IPS-18a (cell line): ENCODE measurements around the gene RAF1.
"Not testable (repeated sequence)": the region's sequence is repeated elsewhere in the genome, so short reads cannot be mapped to it uniquely, and the experiment has no call there.

Source experiments
- H3K27ac ChIP-seq: one replicate; pipeline ENCODE4 v1.5.1; 2013; ENCODE audit warnings: low read length
- H3K27me3 ChIP-seq: one replicate; pipeline ENCODE4 v1.6.1; 2013; ENCODE audit warnings: mild to moderate bottlenecking, low read length; ENCODE audit not compliant: control insufficient read depth, insufficient read depth
- H3K36me3 ChIP-seq: one replicate; pipeline ENCODE4 v1.6.1; 2013; ENCODE audit warnings: low read depth, low read length; ENCODE audit not compliant: control insufficient read depth
- H3K4me1 ChIP-seq: one replicate; pipeline ENCODE4 v1.6.1; 2013; ENCODE audit warnings: low read depth, low read length; ENCODE audit not compliant: control insufficient read depth
- H3K4me3 ChIP-seq: one replicate; pipeline ENCODE4 v1.5.1; 2013; ENCODE audit warnings: low read length
- H3K9ac ChIP-seq: one replicate; pipeline ENCODE4 v1.6.1; 2013; ENCODE audit warnings: mild to moderate bottlenecking, low read length, moderate library complexity
- H3K9me3 ChIP-seq: one replicate; pipeline ENCODE4 v1.6.1; 2013; ENCODE audit warnings: low read depth, low read length; ENCODE audit not compliant: control insufficient read depth

RAF1 gene

GRCh38 chr3:12630843-12631242 is 33.1 kb downstream of the RAF1 start:
- not testable (repeated sequence) for H3K36me3 ChIP-seq, H3K27me3 ChIP-seq, H3K9ac ChIP-seq, H3K9me3 ChIP-seq, H3K27ac ChIP-seq, H3K4me1 ChIP-seq, H3K4me3 ChIP-seq

DNA sequence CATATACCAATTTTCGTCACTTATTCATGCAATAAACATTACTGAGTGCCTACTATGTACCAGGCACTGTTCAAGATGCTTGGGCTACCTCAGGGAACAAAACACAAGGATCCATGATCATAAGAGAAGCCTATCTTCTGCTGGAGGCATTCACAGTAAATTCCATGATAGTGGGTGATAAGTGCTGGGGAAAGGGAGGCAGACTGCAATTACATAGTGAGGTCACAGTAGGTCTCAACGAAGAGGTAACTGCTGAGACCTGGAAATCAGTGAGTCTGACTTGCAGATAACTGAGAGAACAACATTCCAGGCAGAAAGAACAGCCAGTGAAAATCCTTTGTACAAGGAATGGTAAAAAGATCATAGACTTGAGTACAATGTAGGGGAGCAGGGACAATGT is 33.6 kb downstream of the RAF1 start:
- no peaks in the 10 kb centered on the region for H3K9me3 ChIP-seq

DNA sequence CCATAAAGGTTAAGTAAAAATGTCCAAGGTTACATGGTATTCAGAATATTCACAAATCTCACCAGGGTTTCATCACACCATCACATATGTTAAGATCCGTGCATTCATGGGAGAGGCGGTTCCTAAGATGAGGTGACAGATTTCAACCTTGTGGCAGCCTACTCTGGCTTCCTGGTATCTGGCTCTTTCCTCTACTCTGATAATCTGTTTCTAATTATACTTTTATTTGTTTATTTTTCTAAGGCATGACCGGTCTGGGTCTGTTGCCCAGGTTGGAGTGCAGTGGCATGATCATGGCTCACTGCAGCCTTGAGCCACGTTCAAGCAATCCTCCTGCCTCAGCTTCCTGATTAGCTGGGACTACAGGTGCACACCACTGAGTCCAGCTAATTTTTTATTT is 34.4 kb downstream of the RAF1 start:
- Histone ChIP-seq H3K27ac (no peak overlapping the region), H3K9ac (no peak overlapping the region), H3K4me3 (no peak overlapping the region), H3K36me3 (no peaks in the 10 kb centered on the region), H3K27me3 (no peaks in the 10 kb centered on the region), H3K9me3 (no peaks in the 10 kb centered on the region), H3K4me1 (no peaks in the 10 kb centered on the region)

More for the DNA sequence above, 33.6 kb downstream of the RAF1 start:
- Histone ChIP-seq H3K4me3 (no peak overlapping the region), H3K9ac (no peak overlapping the region), H3K27ac (no peak overlapping the region), H3K36me3 (no peaks in the 10 kb centered on the region), H3K4me1 (no peaks in the 10 kb centered on the region), H3K27me3 (no peaks in the 10 kb centered on the region)

GRCh38 chr3:12628813-12629212 is 35.1 kb downstream of the RAF1 start:
- H3K36me3 ChIP-seq = no peaks in the 10 kb centered on the region
- H3K27ac ChIP-seq = no peak overlapping the region
- no peaks in the 10 kb centered on the region for H3K9me3 ChIP-seq
- no peak overlapping the region for H3K4me3 ChIP-seq
- no peaks in the 10 kb centered on the region for H3K4me1 ChIP-seq
- H3K9ac ChIP-seq = no peak overlapping the region
- no peaks in the 10 kb centered on the region for H3K27me3 ChIP-seq

- no peaks in the 10 kb centered on the region for H3K27me3 ChIP-seq
- no peak overlapping the region for H3K27ac ChIP-seq
- no peak overlapping the region for H3K9ac ChIP-seq
- H3K36me3 ChIP-seq = no peaks in the 10 kb centered on the region
- H3K4me1 ChIP-seq = no peaks in the 10 kb centered on the region
- no peak overlapping the region for H3K4me3 ChIP-seq
- H3K9me3 ChIP-seq = no peaks in the 10 kb centered on the region
Measured at GRCh38 chr3:12627370-12627769, 36.5 kb downstream of the RAF1 start.

DNA sequence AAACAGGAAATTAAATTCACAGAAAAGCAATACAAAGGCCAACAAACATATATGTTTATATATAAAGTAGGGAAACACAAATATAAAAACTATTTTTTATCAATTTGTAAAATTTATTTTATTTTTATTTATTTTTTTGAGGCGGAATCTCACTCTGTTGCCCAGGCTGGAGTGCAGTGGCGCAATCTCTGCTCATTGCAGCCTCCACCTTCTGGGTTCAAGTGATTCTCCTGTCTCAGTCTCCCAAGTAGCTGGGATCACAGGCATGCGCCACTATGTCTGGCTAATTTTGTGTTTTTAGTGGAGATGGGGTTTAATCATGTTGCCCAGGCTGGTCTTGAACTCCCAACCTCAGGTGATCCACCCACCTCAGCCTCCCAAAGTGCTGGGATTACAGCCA is 39.0 kb downstream of the RAF1 start:
- not testable (repeated sequence) for H3K9me3 ChIP-seq, H3K9ac ChIP-seq, H3K4me3 ChIP-seq, H3K4me1 ChIP-seq, H3K36me3 ChIP-seq, H3K27ac ChIP-seq, H3K27me3 ChIP-seq

- Histone ChIP-seq H3K36me3 (no peaks in the 10 kb centered on the region), H3K27me3 (no peaks in the 10 kb centered on the region), H3K9ac (no peak overlapping the region), H3K4me1 (no peaks in the 10 kb centered on the region), H3K27ac (no peak overlapping the region), H3K4me3 (no peak overlapping the region), H3K9me3 (no peaks in the 10 kb centered on the region)
Measured at GRCh38 chr3:12624056-12624455, 39.9 kb downstream of the RAF1 start.

DNA sequence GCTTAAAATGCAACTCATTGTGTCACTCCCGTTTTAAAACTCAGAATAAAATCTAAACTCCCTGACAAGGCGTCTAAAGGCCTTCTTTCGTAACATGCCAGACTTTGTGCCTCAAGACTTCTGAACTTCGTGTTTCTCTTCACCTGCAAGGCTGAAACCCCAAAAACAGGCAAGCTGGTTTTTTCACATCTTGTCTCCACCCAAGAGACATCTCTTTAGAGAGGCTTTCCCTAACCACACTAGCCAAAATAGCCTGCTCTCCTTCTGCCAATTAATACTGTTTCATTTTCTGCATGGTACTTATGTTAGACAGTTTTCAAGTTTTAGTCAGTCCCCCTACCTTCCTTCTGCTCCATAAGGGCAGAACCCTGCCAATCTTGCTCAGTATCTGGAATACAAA is 41.6 kb downstream of the RAF1 start:
- H3K27ac ChIP-seq = no peak overlapping the region
- H3K9ac ChIP-seq = no peak overlapping the region
- no peaks in the 10 kb centered on the region for H3K27me3 ChIP-seq
- H3K4me3 ChIP-seq = no peak overlapping the region
- H3K9me3 ChIP-seq = no peaks in the 10 kb centered on the region
- no peaks in the 10 kb centered on the region for H3K4me1 ChIP-seq
- H3K36me3 ChIP-seq = peaks cover 9% of the 10 kb centered on the region

DNA sequence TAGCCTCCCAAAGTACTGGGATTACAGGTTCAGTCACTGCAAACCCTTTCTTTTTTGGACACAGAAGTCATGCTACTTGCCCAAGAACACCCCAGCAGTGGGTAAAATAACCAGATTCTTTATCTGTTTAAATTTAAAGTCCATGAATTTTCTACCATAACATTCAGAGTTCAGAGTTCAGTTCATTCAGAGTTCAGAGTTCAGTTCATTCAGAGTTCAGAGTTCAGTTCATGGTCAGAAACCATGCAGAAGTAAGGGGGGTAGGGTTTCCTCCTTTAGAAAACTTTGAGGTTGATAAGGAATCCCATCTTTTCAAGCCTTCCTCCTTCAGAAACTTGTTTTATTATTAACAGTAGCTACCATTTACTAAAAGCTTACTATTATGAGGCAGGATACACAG is 43.2 kb downstream of the RAF1 start:
- no peak overlapping the region for H3K4me3 ChIP-seq
- H3K27ac ChIP-seq = no peak overlapping the region
- no peaks in the 10 kb centered on the region for H3K9me3 ChIP-seq
- H3K4me1 ChIP-seq = no peaks in the 10 kb centered on the region
- peaks cover 22% of the 10 kb centered on the region for H3K36me3 ChIP-seq
- H3K9ac ChIP-seq = no peak overlapping the region
- no peaks in the 10 kb centered on the region for H3K27me3 ChIP-seq

DNA sequence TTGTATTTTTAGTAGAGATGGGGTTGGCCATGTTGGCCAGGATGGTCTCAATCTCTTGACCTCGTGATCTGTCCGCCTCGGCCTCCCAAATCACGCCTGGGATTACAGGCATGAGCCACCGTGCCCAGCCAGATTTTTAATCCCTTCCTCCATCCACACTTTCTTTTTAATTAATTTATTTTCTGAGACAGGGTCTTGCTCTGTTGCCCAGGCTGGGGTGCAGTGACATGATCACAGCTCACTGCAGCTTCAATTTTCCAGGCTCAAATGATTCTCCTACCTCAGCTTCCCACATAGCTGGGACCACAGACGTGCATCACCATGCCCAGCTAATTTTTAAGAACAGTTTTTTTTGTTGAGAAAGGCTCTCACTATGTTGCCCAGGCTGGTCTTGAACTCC is 43.6 kb downstream of the RAF1 start:
- Histone ChIP-seq H3K9me3 (no peaks in the 10 kb centered on the region), H3K4me1 (no peaks in the 10 kb centered on the region), H3K9ac (no peak overlapping the region), H3K27ac (no peak overlapping the region), H3K36me3 (peaks cover 25% of the 10 kb centered on the region), H3K4me3 (no peak overlapping the region), H3K27me3 (no peaks in the 10 kb centered on the region)

GRCh38 chr3:12618426-12618825 is 45.5 kb downstream of the RAF1 start:
- H3K9me3 ChIP-seq = no peaks in the 10 kb centered on the region
- H3K4me3 ChIP-seq = no peak overlapping the region
- no peaks in the 10 kb centered on the region for H3K27me3 ChIP-seq
- H3K9ac ChIP-seq = no peak overlapping the region
- H3K27ac ChIP-seq = no peak overlapping the region
- peaks cover 31% of the 10 kb centered on the region for H3K36me3 ChIP-seq
- no peaks in the 10 kb centered on the region for H3K4me1 ChIP-seq

DNA sequence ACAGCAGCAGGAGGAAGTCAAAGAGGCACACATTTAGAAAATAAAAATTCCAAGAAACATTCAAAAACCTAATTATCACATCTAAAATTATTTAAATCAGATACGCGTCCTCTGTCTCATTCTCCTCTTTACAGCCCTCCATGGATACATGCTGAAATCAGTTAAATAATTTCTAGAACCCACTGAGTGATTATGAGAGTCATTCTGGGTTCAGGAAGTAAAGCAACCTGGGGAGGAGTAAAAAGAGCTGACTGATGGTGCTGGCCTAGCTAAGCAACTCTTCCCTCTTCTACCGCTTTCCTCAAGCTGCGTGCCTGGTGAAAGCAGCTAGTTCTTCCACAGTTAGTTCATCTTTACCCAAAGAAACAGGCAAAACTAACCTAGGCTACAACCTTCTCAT is 48.7 kb downstream of the RAF1 start:
- Histone ChIP-seq H3K4me1 (no peaks in the 10 kb centered on the region), H3K36me3 (peaks cover 35% of the 10 kb centered on the region), H3K4me3 (no peak overlapping the region), H3K27me3 (no peaks in the 10 kb centered on the region), H3K9ac (no peak overlapping the region), H3K27ac (no peak overlapping the region), H3K9me3 (no peaks in the 10 kb centered on the region)

DNA sequence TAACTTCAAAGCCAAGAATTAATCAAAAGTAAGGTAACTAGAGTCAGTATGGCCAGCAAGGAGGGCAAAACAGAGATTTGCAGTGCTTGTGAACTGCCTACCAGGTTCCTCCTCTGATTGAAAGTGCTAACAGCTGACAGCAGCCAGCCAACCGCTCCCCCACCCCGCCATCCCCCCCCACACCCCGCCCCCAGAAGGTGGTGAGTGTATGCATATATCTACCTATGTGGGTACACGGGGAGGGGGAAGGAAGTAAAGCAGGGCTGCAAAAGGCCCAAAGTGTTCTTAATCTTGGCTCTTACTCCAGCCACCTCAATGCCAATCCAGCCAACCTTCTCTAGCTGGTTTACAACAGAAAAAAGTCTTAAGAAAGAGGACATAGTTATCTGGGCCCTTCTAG is 50.7 kb downstream of the RAF1 start:
- H3K9ac ChIP-seq = no peak overlapping the region
- peaks cover 45% of the 10 kb centered on the region for H3K36me3 ChIP-seq
- no peaks in the 10 kb centered on the region for H3K4me1 ChIP-seq
- H3K27ac ChIP-seq = no peak overlapping the region
- H3K4me3 ChIP-seq = no peak overlapping the region
- H3K9me3 ChIP-seq = no peaks in the 10 kb centered on the region
- no peaks in the 10 kb centered on the region for H3K27me3 ChIP-seq
